Epidermal melanocyte (primary cell): ENCODE data around the gene TRMT44.
"Not testable (repeated sequence)": the region's sequence is repeated elsewhere in the genome, so short reads cannot be mapped to it uniquely, and the experiment has no call there.

Experiments
- DNase-seq: peaks from one replicate; pipeline ENCODE4 v3.0.0; 2011; ENCODE audit warnings: low spot score; ENCODE audit not compliant: insufficient read length

Gene TRMT44

DNA sequence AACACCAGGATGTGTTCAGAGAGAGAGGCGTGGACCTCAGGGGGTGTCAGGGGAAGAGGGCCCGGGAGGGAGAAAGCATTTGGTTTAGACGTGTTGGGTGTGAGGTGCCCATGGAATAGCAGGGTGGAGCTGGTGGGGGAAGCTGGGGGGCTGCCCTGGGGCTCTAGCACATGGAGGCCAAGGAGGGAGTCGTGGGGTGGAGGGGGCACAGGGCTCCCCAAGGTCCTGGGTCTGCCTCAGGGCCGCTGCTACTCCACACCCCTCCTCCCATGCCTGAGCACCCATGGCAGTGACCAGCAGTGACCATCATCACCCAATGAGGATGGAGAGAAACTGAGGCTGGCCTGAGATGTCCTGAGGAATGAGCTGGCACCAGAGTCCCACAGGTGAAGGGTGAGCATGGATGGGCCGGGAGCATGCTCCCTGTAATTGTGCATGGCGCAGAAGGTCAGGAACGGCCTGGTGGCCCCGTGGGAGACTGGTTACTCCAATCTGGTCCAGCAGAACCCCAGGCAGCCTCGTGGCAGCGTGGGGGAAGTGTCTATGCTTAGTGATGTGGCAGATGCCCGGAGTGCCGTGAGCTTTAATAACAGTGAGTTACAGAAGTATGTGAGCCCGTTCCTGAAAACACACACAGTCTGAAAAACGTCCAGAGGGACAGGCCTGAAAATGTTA lies 70.2 kb downstream of the TRMT44 start:
- no peak for DNase-seq

DNA sequence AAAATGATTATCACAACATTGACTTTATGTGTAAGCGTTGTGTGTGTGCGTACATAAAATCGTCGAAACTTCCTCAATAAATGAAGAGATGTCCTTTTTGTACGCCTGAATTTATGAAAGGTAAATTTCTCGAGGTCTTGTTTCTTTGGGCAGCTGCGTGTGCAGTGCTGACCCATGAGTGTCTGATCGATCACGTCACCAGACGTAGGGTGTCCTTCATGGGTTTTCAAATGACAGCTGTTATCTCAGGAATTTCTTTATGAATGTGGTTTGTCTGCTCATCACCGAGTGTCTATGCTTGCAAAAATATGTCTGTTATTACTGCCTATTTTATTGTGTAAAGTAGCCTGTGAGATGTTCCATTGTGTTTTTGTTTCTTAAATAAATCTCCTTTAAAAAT lies 71.9 kb downstream of the TRMT44 start:
- DNase-seq, result no peak

DNA sequence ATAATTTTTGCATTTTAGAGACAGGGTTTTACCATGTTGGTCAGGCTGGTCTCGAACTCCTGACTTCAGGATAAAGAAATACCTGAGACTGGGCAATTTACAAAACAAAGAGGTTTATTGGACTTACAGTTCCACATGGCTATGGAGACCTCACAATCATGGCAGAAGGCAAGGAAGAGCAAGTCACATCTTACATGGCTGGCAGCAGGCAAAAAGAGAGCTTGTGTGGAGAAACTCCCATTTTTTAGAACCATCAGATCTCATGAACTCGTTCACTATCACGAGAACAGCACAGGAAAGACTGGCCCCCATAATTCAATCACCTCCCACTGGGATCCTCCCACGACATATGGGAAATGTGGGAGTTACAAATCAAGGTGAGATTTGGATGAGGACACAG lies 72.5 kb downstream of the TRMT44 start:
- DNase-seq, result not testable (repeated sequence)

DNA sequence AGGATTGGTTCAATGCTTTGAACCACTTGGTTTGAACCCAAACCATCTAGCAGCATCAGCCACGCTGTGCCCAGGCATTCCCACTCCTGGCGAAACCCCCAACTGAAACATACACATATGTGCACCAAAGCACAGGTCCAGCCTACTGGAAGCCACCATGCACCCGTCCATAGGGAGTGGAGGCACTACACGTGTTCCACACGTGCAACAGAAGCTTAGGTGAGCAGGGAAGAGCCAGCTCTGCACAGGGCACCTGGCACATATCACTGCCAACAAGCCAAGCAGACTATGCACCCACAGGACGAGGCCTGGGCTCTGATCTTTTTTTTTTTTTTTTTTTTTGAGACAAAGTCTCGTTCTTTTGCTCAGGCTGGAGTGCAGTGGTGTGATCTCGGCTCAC lies 73.4 kb downstream of the TRMT44 start:
- DNase-seq, result no peak

DNA sequence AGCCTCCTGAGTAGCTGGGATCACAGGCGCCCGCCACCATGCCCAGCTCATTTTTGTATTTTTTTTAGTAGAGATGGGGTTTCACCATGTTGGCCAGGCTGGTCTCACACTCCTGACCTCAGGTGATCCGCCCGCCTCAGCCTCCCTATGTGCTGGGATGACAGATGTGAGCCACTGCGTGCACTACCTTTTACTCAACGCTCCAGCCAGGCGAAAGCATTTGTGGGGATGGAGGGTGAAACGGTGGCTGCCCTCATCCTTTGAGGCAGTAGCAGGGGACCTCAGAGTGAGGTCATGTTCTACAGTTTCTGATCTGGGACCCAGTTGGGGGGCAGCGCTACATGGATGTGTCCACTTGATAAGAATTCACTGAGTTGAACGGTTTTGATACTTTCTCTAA lies 73.8 kb downstream of the TRMT44 start:
- DNase-seq, result no peak

DNA sequence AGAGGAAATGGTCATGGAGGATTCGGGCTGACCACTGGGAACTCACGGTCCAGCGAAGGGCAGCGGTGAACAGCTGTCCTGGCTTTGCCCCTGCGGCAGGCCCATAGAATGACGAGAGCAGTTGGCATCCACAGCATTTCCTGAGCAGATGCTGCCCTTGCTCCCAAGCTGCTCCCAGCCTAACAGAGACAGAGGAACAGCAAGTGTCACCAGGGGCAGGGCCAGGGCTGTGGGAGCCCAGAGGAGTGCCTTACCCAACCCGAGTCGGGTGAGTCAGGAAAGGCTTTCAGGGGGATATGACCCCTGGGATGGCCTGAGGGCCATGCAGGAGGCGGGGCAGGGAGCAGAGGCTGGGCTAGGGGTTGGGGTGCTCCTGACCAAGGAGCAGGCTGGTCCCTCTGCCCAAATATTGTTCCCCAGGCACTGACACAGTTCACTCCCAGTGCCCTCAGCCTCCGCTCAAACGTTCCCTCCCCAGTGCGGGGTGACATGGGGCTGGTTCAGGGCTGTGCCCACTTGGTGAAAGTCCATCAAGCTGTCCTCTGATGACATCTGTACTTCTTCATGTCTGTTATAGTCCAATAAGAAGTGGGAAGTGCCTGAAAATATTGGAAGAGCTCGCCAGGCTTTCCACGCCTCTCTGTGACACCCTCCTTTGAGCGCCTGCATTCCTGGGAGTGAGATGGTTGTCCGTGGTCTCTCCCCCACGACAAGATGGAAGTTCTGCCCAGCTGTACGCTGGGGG lies 74.9 kb downstream of the TRMT44 start:
- no peak for DNase-seq

DNA sequence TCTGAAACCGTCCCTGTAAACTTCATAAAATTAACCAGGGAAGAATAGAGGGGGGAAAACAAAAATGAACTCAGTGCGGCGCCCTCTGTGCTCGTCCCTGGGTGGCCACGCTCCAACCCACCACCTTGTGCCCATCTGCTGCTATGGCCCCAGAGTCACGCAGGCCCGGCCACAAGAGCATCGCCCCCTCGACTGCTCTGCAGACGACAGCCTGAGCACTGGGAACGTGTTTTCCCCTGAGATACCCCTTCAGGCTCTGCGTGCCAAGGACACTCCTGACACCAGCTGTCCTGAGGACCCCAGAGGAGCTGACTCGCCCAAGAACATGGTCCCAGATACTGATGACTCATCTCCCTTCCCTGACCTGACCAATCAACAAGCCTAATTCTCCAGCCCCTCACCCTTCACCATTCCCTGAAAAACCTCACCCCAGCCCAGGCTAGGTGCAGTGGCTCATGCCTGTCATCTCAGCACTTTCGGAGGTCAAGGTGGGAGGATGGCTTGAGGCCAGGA lies 75.5 kb downstream of the TRMT44 start:
- DNase-seq, result no peak

DNA sequence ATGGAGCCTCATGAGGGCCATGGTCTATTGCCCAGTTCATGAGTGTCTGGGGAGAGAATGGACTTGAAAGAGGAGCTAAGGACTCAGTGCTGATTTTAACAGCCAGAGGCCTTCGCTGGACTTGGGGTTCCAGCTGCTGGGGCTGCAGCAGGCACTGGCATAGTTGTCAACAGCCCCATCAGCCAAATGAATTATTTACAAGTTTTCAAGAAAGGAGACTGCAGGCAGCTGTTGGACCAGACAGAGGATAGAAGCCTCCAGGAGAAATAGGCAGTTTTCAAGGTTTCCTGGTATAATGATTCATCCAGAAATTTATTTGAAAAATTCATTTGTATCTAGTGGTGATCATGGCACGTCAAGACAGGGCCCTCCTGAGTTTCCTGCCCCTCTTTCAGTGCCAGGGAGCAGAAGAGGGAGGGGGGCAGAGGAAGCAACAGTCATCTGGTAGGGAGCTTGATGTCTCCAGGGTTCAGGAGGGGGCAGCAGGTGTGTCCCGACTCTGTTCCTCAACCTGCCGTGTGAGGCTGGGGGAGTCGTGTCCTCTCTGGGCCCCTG lies 76.5 kb downstream of the TRMT44 start:
- no peak for DNase-seq

DNA sequence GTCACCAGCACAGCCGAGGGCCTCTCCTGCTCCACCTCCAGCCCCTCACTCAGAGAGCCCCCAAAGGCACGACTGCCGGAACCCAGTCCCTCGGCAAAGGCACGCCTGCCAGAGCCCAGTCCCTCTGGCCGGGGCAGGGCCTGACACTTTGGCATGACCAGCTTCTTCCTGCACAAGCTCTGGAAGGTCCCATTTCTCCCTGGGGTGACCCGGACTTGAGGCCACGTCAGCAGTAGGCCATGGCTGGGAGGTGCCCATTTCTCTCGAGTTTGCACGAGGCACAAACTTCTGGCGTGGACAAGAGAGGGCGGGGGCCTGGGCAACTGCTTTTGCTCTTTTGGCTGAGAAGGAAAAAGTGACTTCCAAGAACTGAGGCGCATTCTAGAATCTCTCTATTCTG lies 77.4 kb downstream of the TRMT44 start:
- DNase-seq, result no peak

DNA sequence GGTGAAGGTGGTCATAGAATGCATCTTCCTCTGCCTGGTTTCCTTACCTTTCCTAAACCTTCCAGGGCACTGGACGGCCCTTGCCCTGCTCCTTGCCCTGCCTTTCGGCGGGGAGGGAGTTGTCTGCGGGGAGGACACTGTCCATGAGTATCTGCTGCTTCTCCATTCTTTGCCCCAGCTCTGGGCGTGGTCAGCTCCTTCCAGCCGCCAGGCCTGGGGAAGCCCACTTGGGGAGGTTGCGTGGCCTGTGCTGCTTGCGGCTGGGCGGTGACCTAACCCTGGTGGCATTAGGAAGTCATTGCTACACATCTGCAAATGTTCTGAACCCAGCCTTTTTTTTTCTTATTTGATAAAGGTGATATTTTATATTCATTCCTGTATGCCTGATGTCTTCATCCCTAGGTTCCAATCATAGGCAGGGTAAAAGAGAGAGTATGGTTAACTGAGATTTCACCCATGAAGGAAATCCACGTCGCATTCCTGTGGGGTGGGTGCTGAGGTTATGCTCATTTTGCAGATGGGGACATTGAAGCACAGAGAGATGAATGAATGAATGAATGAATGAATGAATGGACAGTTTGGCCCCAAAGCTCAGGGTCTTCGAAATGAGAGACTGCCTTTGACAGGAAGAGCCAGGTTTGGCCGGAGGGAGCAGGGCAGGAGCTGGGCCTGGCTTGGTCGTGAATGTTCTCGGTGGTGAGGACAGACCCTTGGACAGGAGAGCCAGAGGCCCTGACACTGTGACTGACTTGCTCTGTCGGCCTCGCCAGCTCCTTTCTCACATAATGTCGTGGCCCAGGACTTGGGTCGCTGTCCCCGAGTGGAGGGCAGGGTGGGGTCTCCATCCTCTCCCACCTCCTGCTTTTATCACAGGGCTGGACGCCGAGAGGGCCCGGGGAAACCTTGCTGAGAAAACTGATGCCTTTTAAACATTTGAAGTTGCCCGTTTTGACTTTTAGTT lies 81.9 kb downstream of the TRMT44 start:
- DNase-seq, result no peak

DNA sequence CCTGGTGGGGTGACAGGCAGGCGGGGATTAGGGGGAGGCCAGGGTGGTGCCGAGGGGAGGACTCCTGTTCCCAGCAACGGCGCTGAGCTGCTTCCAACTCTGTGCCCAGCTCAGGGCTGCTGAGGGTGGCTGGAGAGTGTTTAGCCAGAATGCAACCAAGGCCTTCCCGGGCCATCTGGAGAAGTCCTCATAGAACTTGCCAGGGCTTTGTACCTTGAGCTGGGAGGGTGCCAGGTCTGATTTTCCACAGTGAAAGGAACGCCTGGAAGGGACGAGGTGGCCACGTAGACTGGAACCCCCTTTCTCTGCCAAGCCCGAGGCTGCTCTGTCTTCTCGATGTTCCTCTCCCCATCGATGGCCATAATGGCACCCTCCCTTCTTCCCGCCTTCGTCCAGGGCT lies 82.6 kb downstream of the TRMT44 start:
- DNase-seq, result no peak

DNA sequence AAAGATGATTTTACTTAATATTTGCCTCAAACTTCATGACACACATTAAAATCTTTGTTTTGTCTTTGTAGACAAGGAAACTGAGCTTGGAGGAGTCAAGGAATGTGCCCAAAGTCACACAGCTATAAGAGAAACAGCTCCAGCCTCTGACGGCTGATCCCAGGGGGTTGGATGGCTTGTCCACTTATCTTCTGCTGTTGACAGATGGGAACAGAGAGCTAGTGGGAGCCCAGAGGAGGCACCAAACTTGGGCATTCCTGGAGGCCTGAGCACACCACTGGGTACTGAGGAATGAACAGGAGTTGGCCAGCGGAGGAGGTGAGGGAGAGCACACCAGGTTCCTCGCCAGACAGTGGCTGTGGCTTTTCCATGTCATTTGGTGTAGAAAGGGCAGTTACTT lies 83.2 kb downstream of the TRMT44 start:
- DNase-seq, result no peak

DNA sequence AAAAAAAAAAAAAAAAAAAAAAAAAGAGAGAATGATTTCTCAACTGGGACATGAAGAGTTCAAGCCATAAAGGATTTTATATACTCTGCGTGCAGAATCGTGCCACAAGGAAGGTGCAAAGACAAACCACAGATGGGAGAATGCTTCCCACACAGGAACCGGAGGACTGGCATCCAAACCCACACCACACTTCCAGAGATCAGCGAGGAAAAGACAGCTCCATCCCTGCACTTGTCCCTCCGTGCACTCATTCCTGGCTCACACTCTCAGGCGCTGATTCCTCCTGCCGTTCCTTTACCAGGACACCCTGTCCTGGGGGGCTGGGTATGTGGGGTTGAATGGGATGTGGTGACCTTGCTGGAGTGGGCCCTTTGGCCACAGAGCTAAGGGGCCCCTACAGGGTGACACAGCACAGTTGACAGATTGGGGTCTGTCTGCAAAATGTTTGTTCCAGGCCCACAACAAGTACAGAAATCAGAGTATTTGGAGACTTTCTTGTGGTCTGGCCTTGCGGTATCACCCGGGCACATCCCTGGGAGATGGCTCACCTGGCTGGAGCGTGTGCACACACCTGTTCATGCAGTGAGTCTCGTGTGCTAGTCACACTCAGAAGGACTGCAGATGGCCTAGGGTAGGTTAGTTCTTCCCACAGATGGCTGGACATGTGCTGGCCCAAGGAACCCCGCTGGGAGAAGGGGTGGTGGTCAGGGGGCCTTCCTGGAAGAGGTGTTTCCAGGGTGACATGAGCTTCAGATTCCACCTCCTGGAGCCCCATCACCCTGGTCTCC lies 84.2 kb downstream of the TRMT44 start:
- no peak for DNase-seq

DNA sequence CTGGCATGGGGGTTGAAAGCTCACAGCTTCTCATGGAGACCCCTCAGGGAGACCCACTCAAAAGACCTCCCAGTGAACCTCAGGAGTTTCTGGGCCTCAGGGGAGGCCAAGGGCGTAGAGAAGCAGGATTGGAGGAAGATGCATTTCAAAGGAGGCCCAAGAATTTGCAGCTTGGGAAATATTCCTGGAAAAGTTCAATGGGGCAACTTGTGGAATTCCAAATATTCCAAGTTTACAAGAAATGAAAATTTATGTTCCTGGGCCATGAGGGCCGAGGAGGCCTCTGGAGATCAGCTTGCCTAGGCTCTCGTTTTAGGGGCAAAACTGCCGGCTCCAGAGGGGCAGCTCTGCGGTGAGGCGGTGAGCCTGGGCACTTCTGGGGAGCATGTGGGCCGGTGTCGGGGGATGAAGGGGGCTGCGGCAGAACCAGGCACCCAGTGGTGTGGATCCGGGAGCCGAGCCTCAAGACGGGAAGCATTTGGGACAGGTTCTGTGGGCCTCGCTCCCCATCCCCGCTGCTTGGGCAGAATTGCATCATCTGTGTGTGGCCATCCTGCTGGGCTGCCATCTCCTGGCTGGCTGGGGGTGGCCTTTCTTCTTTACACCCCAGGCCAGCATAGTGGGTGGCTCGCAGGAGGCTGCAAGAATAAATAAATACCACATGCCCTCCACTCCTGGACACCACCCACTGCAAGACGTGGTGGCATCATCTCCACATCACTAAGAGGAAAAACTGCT lies 85.0 kb downstream of the TRMT44 start:
- no peak for DNase-seq
